G401.6 (cell line): ENCODE data around the gene RANGAP1.

Experiments
- FAIRE-seq: peaks from 2 replicates; lab custom pipeline; 2012; peaks lifted over from hg19 to GRCh38; lab: Jason Lieb, UNC

Gene RANGAP1

DNA sequence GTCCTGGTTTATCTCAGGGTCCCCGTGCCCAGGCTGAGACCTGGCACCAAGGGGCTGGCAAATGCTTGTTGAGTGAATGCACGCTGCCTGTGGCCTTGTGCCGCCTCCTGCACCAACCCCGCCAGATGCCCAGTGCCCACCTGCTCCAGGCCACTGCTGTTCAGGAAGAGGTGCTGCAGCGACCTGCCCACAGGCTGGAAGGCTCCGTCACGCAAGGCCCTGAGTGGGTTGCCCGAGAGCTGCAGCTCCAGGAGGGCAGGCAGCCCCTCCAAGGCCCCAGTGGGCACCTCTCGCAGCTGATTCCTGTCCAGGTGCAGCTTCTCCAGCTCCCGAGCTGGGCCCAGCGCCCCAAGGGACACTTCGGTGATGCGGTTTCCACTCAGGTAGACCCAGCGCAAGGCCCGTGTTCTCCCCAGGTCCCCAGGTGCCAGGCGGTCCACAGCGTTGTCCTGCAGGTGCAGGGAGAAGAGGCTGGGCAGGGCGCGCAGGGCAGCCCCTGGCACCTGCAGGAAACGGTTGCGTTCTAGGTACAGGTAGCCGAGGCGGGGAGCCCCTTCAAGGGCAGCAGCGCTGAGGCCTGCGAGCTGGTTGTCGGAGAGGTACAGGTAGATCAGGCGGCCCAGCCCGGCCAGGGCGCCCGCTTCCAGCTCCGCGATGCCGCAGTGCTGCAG, 48.8 kb downstream of the RANGAP1 start:
- no peak for FAIRE-seq

DNA sequence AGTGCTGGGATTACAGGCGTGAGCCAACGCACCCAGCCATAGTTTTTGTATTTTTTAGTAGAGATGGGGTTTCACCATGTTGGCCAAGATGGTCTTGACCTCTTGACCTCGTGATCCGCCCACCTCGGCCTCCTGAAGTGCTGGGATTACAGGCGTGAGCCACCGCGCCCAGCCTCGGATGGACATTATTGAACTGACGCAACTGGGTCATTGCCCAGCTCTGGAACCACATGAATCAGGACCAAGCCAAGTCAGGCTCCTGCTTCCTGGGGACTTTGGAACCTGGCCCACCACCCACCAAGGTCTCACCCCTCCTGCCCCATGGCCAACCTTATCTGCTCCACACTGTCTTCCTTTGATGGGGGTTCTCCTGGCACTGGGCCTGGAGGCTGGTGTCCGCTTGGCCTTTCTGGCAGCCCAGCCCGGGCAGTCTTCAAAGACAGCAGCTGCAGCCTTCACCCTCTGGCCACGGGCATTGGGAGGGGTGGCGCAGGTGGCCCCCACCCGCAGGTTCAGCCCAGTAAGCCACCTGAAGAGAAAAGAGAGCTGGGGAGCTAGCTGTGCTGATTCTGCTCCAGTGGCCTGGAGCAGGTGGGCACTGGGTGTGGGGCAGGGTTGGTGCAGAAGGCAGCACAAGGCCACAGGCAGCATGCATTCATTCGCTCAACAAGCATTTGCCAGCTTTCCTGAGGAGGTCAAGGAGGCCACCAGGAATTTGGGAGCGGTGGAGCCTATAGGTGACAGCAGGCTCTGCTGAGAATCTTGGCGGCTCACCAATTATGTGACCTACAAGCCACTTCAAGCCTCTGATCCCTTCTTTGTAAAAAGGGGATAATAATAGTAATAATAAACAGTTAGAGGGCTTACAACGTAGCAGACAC, 50.9 kb downstream of the RANGAP1 start:
- FAIRE-seq: no peak

DNA sequence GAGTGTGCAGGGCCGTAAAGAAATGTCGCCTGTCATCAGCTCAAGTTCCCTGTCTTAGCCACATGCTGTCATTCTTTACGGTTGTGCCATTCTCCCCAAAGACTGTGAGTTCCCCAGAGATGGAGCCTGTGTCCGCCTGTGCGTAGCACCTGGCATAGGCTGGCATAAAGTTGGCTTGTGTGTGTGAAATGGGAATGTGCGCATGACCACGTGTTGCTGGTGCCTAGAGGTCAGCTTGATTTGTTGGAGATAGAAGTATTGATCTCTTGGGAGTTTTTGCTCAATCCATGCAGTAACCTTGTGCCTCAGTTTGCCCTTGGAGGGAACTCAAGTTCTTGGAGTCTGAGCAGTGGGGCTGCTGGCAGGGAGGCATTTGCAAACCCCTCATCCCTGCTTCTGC, 54.6 kb downstream of the RANGAP1 start:
- no peak for FAIRE-seq

DNA sequence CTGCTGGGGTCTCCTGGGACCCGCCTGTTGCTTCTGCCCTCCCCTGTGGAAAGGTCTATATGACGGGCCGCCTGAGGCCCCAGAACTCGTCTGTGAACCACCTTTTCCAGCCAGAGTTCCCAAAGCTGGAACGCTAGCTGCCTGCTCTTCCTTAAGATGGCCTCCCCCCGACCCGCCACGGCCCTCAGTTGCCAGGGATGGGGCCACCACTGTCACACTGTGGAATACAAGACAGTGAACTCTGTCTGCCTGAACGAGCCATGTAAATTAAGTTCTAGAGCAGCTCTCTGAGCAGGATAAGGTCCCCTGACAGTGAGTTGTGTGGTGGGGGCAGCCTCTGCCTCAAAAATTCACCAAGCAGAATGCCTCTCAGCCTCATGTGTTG, 55.6 kb downstream of the RANGAP1 start:
- FAIRE-seq: no peak

DNA sequence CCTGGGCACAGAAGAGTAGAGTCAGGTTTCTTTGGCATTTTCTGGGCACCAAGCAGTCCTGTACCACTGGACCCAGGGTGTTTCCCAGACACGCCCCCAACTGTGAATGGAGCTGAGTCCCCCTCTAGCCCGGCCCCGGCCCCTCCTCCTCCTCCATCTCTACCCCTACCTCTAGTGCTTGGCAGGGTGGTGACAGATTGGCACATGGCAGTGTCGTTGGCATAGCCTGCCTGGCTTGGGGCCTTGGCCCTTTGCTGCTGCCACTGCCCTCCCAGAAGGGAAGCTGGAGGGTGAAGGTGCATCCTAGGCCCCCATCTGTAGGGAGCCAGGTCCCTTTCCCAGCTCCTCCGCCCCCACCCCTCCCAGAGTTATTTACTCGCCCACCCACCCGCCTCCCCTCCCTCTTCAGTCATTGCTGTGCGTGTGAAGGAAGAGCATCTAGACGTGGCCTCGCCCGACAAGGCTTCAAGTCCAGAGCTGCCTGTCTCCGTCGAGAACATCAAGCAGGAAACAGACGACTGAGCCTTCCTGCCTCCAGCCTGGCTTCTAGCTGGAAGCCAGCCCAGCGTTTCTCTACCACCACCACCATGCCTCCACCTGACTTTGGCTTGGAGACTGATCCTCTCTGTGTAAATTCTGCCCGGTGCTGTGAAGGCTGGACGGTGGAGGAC, 56.1 kb downstream of the RANGAP1 start:
- no peak for FAIRE-seq

DNA sequence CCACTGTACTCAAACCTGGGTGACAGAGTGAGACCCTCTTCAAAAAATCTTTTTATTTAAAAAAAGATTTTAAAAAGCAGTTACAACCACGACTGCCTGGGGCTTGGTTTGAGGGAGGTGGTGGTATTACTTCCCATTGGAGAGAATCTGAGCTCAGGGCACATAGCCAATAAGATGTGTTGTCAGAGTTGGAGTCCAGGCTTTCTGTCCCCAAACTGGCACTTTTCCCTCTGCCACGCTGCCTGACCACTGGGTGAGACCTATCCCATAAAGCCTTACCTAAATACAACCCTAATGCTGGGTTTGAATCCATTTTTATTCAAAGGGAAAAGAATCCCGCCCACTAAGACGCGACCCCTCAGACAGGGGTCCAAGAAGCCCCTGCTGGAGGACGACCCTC, 56.8 kb downstream of the RANGAP1 start:
- no peak for FAIRE-seq

DNA sequence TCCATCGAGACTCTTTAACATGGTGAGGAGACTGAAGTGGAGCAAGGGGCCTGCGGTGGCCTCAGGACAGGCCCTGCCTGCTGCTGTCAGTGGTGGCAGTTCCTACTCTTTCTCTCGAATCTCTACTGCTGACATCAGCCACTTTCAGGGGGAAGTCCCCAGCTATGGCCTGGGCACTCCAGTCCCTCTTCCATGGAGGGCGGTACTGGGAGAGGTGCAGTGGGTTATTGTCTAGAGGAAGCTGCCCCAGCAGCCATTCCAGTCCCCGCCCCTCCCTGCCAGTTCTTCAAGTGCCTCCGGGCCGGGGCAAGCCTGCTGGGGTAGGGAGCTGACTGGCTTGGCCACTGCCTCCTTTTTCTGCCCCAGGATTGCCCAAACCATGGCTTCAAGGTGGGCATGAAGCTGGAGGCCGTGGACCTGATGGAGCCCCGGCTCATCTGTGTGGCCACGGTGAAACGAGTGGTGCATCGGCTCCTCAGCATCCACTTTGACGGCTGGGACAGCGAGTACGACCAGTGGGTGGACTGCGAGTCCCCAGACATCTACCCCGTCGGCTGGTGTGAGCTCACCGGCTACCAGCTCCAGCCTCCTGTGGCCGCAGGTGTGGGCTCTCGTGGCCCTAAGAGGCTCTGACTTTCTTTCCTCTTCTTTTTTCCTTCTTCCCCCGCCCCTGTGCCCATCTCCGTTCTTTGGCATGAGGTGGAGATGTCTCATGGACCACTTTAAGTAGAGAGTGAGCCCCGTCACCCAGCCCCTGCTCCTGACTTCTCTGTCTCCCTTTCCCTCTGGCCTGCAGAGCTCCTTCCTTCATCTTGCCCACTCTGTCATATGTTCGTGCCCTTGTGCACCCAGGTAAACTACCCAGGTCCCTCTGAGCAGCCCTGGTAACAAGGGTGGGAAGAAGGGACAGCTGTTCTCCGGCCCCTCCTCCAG, 59.0 kb downstream of the RANGAP1 start:
- FAIRE-seq: no peak

DNA sequence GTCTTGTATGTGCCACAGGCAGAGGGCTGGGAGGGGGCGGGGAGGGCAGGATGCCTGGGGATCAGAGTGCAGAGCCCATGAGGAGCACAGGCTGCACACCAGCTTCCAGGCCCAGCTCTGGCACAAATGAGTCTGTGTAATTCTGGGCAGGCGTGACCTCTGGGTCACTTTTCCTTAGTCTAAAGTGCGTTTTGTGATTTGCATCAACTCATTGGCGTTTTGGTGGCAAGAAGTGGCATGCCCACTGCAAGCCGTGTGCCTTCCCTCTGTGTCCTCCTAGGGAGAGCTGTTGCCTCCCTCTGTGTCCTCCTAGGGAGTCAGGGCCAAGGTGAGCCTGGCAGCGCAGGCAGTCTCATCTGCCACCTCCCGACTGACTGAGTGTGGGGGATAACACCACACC, 62.5 kb downstream of the RANGAP1 start:
- FAIRE-seq: no peak

DNA sequence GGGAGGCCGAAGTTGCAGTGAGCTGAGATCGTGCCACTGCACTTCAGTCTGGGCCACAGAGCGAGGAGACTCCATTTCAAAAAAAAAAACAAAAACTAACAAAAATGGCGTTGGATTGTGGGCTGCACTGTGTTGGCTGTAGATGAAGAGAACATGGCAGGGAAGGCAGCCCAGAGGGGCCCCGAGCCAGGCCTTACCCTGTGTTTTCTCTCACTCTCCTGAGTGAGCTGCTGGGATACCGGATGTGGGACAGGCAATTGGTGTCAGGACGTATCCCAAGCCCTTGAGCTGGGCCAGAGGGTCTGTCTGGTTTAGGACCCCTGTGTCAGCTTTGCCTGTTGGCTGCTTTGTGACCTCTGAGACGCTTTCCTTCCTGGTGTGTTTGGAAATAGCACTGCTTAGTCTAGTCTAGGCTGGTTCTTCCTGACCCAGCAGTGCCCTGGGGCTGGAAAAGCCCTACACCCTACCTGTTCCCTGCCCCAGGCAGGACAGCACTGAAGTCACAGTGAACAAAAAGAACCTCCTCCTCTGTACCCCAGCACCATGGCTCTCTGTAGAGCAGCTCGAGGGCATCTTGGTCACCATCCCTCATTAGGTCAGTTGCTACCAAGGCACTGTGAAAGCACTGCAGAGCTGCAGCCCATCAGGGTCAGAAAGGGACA, 63.0 kb downstream of the RANGAP1 start:
- FAIRE-seq: no peak

DNA sequence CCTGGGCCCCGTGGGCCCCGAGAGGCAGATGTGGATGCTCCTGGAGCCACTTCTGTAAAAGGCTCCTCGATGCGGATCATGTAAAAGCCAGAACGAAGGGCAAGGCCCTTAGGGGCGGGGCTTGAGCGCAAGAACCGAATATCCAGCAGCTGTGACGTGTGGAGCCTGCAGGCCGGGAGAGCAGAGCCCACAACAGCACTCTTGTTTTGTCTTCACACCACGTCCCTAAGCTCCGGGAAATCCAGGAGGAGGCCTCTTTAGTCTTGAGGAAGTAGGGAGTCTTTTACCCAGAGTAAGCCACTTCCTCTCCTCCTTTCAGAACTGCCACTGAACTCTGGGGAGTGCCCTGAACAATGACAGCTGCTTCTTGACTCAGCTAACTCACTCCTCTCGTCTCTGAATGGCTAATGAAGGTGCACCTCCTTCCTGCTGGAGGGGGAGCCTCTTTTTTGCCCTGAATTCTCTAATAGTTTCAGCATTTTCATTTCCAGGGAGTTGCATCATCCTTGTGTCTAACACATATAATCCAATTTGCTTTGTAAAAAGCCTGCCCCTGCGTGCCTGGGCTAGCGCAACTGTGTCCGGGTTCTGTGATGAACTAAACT, 68.3 kb downstream of the RANGAP1 start:
- no peak for FAIRE-seq

DNA sequence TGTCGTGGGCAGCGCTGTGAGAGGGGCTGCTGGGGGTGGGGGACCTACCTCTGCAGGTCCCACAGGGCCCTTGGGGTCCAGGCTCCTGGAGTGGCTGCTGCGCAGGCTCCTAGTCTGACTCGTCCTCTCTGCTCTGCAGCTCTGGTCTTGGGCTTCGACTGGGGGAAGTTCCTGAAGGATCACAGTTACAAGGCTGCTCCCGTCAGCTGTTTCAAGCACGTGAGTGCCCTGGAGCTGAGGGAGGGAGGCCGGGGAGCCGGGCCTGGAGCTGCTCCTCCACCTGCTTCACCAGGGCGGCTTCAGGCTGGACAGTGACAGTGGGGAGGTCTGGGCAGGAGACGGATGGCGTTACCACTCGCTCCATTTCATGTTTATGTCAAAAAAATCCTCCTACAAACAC, 69.0 kb downstream of the RANGAP1 start:
- no peak for FAIRE-seq

DNA sequence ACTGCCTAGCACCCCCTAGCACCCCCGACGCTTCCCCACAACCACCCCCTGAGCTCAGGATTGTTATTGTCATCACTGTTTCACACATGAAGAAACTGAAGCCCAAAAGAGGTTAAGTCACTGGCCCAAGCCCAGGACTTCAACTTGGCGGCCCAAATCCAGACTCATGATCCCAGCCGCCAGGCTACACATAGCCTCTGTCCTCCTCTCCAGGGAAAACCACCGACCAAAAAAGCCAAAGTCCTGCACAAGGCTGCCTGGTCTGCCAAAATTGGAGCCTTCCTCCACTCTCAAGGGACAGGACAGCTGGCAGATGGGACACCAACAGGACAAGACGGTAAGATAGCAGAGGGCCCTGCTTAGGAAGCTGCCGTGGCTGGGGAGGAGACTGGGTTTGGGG, 70.1 kb downstream of the RANGAP1 start:
- FAIRE-seq: no peak

DNA sequence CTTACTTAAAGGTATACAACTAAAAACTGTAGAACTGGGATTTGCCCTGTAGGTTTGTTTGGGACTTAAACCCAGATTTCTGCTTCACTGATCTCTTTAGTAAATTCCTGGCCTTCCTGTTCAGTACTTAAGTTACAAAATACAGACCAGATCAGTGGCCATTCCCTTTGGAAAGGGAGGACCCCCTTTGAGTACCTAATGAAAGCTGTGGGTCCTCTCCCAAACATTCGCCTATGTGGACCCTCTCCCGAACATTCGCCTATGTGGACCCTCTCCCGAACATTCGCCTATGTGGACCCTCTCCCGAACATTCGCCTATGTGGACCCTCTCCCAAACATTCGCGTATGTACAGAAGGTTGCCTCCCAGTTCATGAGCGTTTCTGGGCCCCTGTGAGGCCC, 70.6 kb downstream of the RANGAP1 start:
- no peak for FAIRE-seq

DNA sequence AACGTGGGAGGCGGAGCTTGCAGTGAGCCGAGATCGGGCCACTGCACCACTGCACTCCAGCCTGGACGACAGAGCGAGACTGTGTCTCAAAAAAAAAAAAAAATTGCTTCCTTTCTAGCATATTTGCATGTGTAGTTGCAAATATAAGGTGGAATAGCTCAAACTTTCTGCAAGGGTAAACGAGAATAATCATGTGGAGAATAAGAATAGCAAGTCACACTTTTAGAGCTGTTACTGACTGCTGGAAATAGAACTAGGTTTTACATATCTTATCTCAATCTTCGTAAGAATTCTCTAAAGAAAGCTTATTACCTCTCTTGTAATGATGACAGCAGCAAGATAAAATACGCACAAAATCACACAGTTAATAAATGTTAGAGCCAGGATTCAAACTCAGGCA, 79.3 kb downstream of the RANGAP1 start:
- no peak for FAIRE-seq

DNA sequence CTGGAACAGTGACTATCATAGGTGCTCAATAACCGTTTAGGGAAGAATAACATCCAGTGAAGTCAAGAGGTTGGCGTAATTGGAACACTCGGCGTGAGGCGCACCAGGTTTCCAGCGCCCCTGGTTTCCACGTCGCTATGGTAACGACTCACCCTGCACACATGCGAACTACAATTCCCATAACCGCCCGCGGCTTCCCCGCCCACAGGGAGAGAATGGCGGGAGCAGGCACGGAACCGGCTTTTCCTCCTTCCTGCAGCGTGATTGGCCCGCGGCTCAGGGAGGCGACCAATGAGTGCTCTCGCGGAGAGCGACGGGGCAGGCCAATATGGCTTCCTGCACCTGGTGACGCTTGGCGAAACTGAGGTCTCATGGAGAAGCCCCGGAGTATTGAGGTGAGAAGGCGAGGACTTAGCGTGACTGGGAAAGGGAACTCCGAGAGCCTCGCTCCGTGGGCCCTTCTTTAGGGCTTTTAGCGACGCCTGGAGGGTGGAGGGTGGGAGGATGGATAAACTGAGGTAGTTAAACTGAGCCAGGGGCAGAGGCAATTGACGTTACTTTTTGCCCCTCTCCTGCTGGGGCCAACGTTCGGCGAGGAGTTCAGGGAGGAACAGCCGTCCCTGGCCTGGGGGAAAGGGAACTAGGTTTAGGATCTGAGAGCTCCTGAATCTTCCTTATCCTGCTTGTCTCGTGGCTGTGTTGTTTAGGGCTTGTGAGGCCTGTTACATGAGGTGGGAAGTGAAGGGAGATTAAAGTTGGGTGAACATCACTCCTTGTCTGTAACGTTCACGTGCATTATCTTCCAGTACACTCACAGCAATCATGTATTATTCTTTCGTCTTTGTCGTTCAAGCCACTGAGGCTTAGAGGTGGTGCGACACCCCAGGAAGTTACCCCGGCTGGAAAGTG, 80.7 kb downstream of the RANGAP1 start, which contains the start of gene L3MBTL2:
TSS of gene L3MBTL2 (plus strand) at position 321 of the 909 bp plus-strand sequence. CDS start at position 372, 51 bp downstream.
- FAIRE-seq: peak; percentile 99

DNA sequence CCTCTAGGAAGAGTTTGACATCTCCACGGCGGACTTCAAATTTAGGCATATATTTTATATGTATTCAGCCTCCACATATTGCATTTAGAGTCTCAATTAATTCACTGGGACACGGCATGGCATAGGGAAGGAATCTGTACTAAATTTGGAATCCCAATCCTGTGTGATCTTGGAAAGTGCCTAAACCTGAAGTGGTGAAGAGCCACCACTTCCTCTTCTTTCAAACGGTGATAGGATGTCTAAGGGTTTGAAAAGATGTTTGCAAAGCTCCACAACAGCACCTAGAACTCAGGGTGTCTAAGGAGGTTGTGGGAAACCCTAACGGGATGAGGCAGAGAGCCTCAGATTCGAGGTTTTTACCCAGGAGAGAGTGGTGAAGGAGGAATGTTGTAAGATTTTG, 81.9 kb downstream of the RANGAP1 start:
- FAIRE-seq: no peak

DNA sequence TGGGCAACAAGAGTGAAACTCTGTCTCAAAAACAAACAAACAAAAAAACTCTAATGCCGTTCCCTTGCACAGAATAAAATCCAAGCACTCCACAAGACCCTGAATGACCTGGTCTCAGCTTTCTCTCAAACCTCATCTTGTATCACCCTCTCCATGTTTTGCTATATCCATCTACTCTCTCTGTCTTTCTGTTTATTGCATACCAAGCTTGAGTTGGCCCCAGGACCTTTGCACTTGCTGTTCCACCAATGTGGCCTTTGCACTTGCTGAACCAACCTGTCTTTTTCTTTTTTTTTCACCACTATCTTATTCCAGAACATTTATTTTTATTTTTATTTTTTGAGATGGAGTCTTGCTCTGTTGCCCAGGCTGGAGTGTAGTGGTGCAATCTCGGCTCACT, 82.9 kb downstream of the RANGAP1 start:
- no peak for FAIRE-seq

DNA sequence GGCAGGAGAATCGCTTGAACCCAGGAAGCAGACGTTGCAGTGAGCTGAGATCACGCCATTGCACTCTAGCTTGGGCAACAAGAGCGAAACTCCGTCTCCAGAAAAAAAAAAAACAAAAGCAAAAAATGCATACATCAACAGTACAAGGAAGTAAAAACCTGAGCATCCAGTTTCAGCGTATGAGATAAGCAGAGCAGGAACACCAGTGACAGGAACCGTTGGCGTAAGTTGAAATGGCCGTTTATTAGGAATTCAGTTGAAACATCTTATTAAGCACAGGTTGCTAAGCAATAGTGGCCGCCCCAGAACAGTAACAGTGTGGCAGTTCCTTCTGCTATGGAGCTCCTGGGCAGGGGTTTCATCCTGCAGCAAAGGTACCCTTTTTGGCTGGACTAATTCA, 84.8 kb downstream of the RANGAP1 start:
- FAIRE-seq: no peak

DNA sequence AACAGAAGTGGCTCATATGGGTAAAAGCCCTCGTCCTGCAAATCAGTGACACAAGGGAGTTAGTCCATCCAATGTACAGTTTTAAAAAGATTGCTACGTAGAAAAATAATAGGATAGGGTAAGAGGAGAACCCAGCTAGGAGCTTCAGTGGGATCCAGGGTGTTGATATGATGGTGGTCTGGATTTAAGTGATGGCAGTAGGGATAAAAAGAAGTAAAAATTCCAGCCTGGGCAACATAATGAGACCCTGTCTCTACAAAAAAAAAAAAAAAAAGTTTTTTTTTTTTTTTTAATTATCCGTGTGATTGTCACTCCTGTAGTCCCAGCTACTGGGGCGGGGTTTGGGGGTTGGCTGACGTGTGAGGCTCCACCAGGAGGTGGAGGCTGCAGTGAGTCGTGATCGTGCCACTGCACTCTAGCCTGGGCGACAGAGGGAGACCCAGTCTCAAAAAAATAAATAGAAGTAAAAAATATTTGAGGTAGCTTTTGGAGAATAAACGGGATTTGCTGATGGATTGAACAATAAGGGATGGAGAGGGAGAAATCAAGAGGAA, 87.9 kb downstream of the RANGAP1 start:
- no peak for FAIRE-seq
